SU-DHL-6 (cell line): ENCODE data around the gene PRICKLE1.

ENCODE experiments used
- H2AFZ ChIP-seq: fragments of 200-600 bp; sonication (generic); 2 replicates; pipeline ENCODE4 v1.6.1; 2014; ENCODE audit warnings: low read depth, mild to moderate bottlenecking, moderate library complexity, mixed read lengths, antibody characterized with exemption, low read length; ENCODE audit not compliant: severe bottlenecking
- H3F3A ChIP-seq: fragments of 200-600 bp; shearing (Covaris generic); 2 replicates; pipeline ENCODE4 v1.6.0; 2016; ENCODE audit warnings: antibody characterized with exemption, mild to moderate bottlenecking; ENCODE audit not compliant: insufficient read depth
- H3K27ac ChIP-seq: fragments of 200-600 bp; sonication (generic); 2 replicates; pipeline ENCODE4 v1.5.1; 2016; ENCODE audit warnings: low read depth, mild to moderate bottlenecking, low read length, moderate library complexity, mixed read lengths
- H3K27me3 ChIP-seq: fragments of 200-600 bp; sonication (generic), shearing (Covaris generic); 2 replicates; pipeline ENCODE4 v1.6.0; 2014; ENCODE audit warnings: mild to moderate bottlenecking, low read length
- H3K36me3 ChIP-seq: fragments of 200-600 bp; sonication (generic); 2 replicates; pipeline ENCODE4 v1.6.1; 2014; ENCODE audit warnings: mild to moderate bottlenecking, low read length, mixed read lengths
- H3K4me2 ChIP-seq: fragments of 300-600, 200-600 bp; shearing (Covaris generic), sonication (generic); 2 replicates; pipeline ENCODE4 v1.6.0; 2014; ENCODE audit warnings: low read length, low read depth, mild to moderate bottlenecking; ENCODE audit not compliant: poor library complexity, severe bottlenecking
- H3K4me3 ChIP-seq: fragments of 200-600 bp; sonication (generic); 2 replicates; pipeline ENCODE4 v1.5.1; 2014; ENCODE audit warnings: antibody characterized with exemption, low read length, mild to moderate bottlenecking, mixed read lengths; ENCODE audit not compliant: insufficient read depth, poor library complexity, severe bottlenecking
- H3K79me2 ChIP-seq: fragments of 200-600 bp; sonication (generic); 2 replicates; pipeline ENCODE4 v1.6.1; 2014; ENCODE audit warnings: mild to moderate bottlenecking, low read length, moderate library complexity; ENCODE audit not compliant: insufficient read depth
- H3K9ac ChIP-seq: fragments of 200-600 bp; sonication (generic); 2 replicates; pipeline ENCODE4 v1.7.0; 2014; ENCODE audit warnings: mild to moderate bottlenecking, low read length
- H3K9me2 ChIP-seq: fragments of 200-600 bp; sonication (generic); replicated peaks from 2 replicates; pipeline ENCODE4 v1.6.1; 2014; ENCODE audit warnings: low read length; ENCODE audit not compliant: insufficient read depth
- H3K9me3 ChIP-seq: fragments of 200-600 bp; sonication (generic); 2 replicates; pipeline ENCODE4 v1.6.1; 2014; ENCODE audit warnings: low read length, mixed read lengths; ENCODE audit not compliant: insufficient read depth
- H4K20me1 ChIP-seq: fragments of 200-600 bp; sonication (generic); 2 replicates; pipeline ENCODE4 v1.6.1; 2014; ENCODE audit warnings: low read depth, mild to moderate bottlenecking, antibody characterized with exemption, low read length, moderate library complexity, mixed read lengths
- CTCF ChIP-seq: fragments of 200-600 bp; sonication (generic); IDR thresholded peaks from one replicate; pipeline ENCODE4 v1.5.1; 2017; ENCODE audit warnings: antibody characterized with exemption, mild to moderate bottlenecking, low read length, moderate library complexity; ENCODE audit not compliant: insufficient read depth, poor library complexity, severe bottlenecking
- EZH2phosphoT487 ChIP-seq: fragments of 200-600 bp; sonication (generic), shearing (Covaris generic); conservative IDR thresholded peaks from 2 replicates; pipeline ENCODE4 v1.6.1; 2018; ENCODE audit warnings: mild to moderate bottlenecking, antibody characterized with exemption, low read length, moderate library complexity, mixed read lengths

Gene PRICKLE1

GRCh38 chr12:42444192-42444943, 145.2 kb downstream of the PRICKLE1 start:
- Histone ChIP-seq H3K9ac (no peak overlapping the region), H3F3A (peaks cover 17% of the 10 kb centered on the region; the same call in 1 of the 2 replicates), H4K20me1 (no peaks in the 10 kb centered on the region), H3K4me3 (no peak overlapping the region), H3K27me3 (no peaks in the 10 kb centered on the region), H3K36me3 (peaks cover 7% of the 10 kb centered on the region), H3K4me2 (no peak overlapping the region), H2AFZ (no peak overlapping the region), H3K27ac (no peak overlapping the region), H3K9me3 (no peaks in the 10 kb centered on the region), H3K9me2 (no peaks in the 10 kb centered on the region), H3K79me2 (no peaks in the 10 kb centered on the region)
- TF ChIP-seq CTCF = no peak
- TF ChIP-seq EZH2phosphoT487 = no peak

DNA sequence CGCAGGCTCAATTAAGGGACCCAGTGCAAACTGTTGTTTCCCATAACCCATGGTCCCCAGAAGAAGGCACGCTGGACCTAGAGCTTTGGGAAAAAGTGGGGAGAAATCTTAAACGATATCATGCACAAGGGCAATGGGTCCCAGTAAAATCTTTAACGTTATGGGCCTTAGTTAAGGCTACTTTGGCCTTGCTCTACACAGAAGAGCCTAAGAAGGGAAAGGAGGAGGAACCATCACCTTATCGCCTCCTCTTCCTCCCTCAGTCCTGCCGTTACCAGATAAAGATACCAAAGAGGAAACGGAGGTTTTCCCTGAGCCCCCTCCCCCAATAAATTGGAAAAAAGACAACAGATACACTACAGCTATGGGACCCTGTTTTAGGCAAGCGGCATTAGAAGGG, 146.7 kb downstream of the PRICKLE1 start:
- no peak overlapping the region for H3K4me3 ChIP-seq
- no peak overlapping the region for H3K4me2 ChIP-seq
- H2AFZ ChIP-seq = no peak overlapping the region
- no peaks in the 10 kb centered on the region for H3K79me2 ChIP-seq
- no peaks in the 10 kb centered on the region for H3K27me3 ChIP-seq
- no peaks in the 10 kb centered on the region for H3K9me2 ChIP-seq
- H3K27ac ChIP-seq = no peak overlapping the region
- H3K36me3 ChIP-seq = no peaks in the 10 kb centered on the region; the same call in none of the 2 replicates
- no peak for TF ChIP-seq EZH2phosphoT487
- no peak for TF ChIP-seq CTCF
- H3K9me3 ChIP-seq = no peaks in the 10 kb centered on the region
- peaks cover 16% of the 10 kb centered on the region; the same call in 1 of the 2 replicates for H3F3A ChIP-seq
- no peak overlapping the region for H3K9ac ChIP-seq
- H4K20me1 ChIP-seq = no peaks in the 10 kb centered on the region

DNA sequence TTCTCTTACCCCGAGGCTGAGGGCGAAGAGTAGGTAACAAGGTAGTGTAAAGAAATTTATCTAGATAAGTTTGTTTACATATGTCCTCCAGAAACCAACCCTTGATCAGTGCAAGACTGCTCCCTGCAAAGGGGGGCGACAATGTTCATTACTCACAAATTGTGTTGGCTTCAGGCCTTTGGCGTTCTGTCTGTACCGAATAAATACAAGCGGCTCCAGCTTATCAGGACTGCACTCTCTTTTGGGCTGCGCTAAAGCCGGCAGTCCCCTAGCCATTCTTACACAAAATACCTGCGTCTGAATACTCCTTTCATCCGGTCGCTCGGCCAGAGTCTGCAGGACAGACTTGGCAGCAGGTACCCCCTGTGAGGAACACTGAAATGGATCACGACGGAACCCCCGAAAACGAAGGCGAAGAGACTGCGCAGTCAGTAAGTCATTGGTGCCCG, 147.2 kb downstream of the PRICKLE1 start:
- Histone ChIP-seq H3F3A (peaks cover 11% of the 10 kb centered on the region; the same call in 1 of the 2 replicates), H3K27me3 (no peaks in the 10 kb centered on the region), H3K9me2 (no peaks in the 10 kb centered on the region), H3K9ac (no peak overlapping the region), H3K36me3 (no peaks in the 10 kb centered on the region; the same call in none of the 2 replicates), H4K20me1 (no peaks in the 10 kb centered on the region), H3K79me2 (no peaks in the 10 kb centered on the region), H3K4me2 (no peak overlapping the region), H3K9me3 (no peaks in the 10 kb centered on the region), H3K4me3 (no peak overlapping the region), H2AFZ (no peak overlapping the region), H3K27ac (no peak overlapping the region)
- no peak for TF ChIP-seq EZH2phosphoT487
- no peak for TF ChIP-seq CTCF
